ENCODE data around the gene RAD23A.

DNA sequence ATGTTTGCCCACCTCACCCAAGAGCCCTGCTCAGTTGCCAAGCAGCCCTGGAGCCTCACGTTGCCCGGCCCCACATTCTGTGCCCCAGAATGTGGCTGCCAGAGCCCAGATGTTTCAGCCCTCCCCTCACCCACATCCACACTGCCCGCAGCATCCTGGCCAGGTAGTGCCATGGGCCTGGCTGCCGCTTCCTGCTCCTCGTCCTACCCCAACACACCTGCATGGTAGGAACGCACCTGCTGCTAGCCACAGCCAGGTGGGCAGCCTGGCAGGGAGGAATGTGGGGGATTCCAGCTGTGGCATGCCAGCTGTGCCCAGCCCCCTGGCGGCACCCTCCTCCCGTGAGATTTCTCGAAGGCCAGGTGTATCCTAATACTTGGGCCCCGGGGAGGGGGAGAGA lies 42.1 kb downstream of the RAD23A start:
- no peak for TF ChIP-seq TEAD4 (IDR thresholded peaks at IDR 0.05)
- TF ChIP-seq YY1 (IDR thresholded peaks at IDR 0.05; ENCODE audit: low read depth): no peak
- no peak for TF ChIP-seq EP300 (IDR thresholded peaks at IDR 0.05; ENCODE audit: borderline replicate concordance)
- no peak for TF ChIP-seq EGR1 (IDR thresholded peaks at IDR 0.05)
- TF ChIP-seq NFIC (IDR thresholded peaks at IDR 0.05): no peak
